Transverse colon (tissue), 4 donors: ENCODE results near the gene SINHCAF. TPM values are rescaled to one million over a fixed set of nuclear protein-coding genes. Genes with fewer than 3 reads are reported as not detected.

Experiments
- DNase-seq: peaks from one replicate; pipeline ENCODE4 v3.0.0-alpha.2; 2019
- H3K27ac ChIP-seq, 4 donors: fragments of 200-600 bp; sonication (generic); 2 replicates each; pipeline ENCODE4 v1.5.1; 2016 to 2018; ENCODE audit warnings: inconsistent platforms in 4 of 4
- H3K27me3 ChIP-seq: fragments of 200-600 bp; sonication (generic); 2 replicates; pipeline ENCODE4 v1.5.1; 2017; ENCODE audit warnings: inconsistent platforms
- H3K36me3 ChIP-seq, 4 donors: fragments of 200-600 bp; sonication (generic); 2 replicates each; pipeline ENCODE4 v1.5.1; 2017 to 2019; ENCODE audit warnings: inconsistent platforms in 4 of 4
- H3K4me1 ChIP-seq, 4 donors: fragments of 200-600 bp; sonication (generic); 2 replicates each; pipeline ENCODE4 v1.5.1; 2017 to 2020; ENCODE audit warnings: inconsistent platforms in 4 of 4
- H3K4me3 ChIP-seq, 4 donors: fragments of 200-600 bp; sonication (generic); 1 replicate in 1 of 4; 2 replicates in 3 of 4; pipeline versions ENCODE4 v1.5.1 to v1.6.1; 2017 to 2019; ENCODE audit warnings: inconsistent platforms in 4 of 4
- H3K9me3 ChIP-seq, 2 donors: fragments of 200-600 bp; sonication (generic); 2 replicates each; pipeline ENCODE4 v1.5.1; 2017 to 2019; ENCODE audit warnings: inconsistent platforms in 2 of 2
- EP300 ChIP-seq: sonication (generic); formaldehyde crosslinking; IDR thresholded peaks from one replicate; pipeline ENCODE4 v1.6.1; 2017; ENCODE audit warnings: antibody characterized with exemption, low read depth
- POLR2A ChIP-seq: fragments of 450-650 bp; IDR thresholded peaks from one replicate; pipeline ENCODE4 v1.6.1; 2016; ENCODE audit warnings: antibody characterized with exemption, mild to moderate bottlenecking, moderate library complexity
- POLR2AphosphoS5 ChIP-seq, 3 donors: sonication (generic); formaldehyde crosslinking; IDR thresholded peaks; one replicate each; pipeline ENCODE4 v1.6.1; 2016; ENCODE audit warnings: antibody characterized with exemption in 3 of 3
- WGBS, 2 donors: methylation state at CpG; one replicate each; pipeline ENCODE4 v1.1.5; 2018; ENCODE audit warnings: low coverage in 1 of 2; 5-methylcytosine and 5-hydroxymethylcytosine counted together
- in situ Hi-C, 4 donors: fragments of 200-750 bp; cut with MboI; loops; one replicate each; pipeline versions ENCODE4 v1.15.0 to v1.15.1; 2017; ENCODE audit warnings: low sequenced_read_pairs in 3 of 4, low pct_ligation_motif_present in 1 of 4, low pct_unique_long_range_greater_than_20kb in 1 of 4
- intact Hi-C: fragments of 100-400 bp; cut with DNase I; formaldehyde crosslinking; loops from one replicate; pipeline ENCODE4 v1.15.1; 2023; ENCODE audit warnings: low total_unique reads
- total RNA-seq, 4 donors: library from RNA; depleted of rRNA; stranded (reverse); fragments of >200 nt; gene quantifications; one replicate each; pipeline ENCODE4 v1.1.0, GENCODE V29; 2016
- TF ChIP-seq, protein P1 (sequence below), 5 experiments: fragments of 200-600 bp in 3 of 5; fragments of 450-650 bp in 2 of 5; sonication (generic) in 3 of 5; IDR thresholded peaks; 1 replicate in 2 of 5; 2 replicates in 3 of 5; pipeline ENCODE4 v1.5.1; 2016 to 2017; ENCODE audit warnings: antibody characterized with exemption in 5 of 5, inconsistent platforms in 3 of 5, mild to moderate bottlenecking in 2 of 5, moderate library complexity in 1 of 5

Gene SINHCAF
- total RNA-seq, 4 donors from 2014 or later: 16.8 to 135 (median 64.8) TPM

DNA sequence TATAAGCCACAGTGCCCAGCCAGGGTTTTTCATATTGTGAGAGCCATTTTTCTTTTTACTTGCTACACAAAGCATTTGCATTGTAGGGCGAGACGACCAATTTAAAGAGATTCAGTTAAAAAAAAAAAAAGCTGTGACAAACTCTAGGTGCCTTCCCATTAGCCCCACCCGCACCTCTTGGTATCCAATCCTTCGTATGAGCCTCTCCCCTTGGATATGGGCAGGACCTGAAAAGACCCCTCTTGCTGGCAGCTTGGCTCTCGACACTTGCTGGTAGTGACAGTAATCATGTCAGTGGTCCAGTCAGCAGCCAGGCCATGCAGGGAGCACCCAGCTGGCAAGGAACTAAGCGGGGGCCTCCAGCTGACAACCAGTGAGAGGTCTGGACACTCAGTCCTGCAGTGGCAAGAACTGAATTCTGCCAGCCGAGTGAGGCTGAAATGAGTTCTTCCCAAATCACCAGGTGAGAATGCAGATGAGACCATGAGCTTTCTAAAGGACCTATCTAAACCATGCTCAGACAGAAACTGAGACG is 46.5 kb downstream of the SINHCAF start:
- intact Hi-C loops (no loop called here), in situ Hi-C loops (no loop called here)
- H3K27ac ChIP-seq: peak overlapping the region in 3 of 4 donors; percentile 27 to 31 (median 30)
- H3K36me3 ChIP-seq: peaks cover 0 to 19% (median 5%) of the 10 kb centered on the region in 4 donors
- H3K4me3 ChIP-seq: no peak overlapping the region
- WGBS, 2 donors: 94 to 100% methylated on average over 2 to 8 of the region's 8 CpGs
- TF ChIP-seq, protein P1, sequence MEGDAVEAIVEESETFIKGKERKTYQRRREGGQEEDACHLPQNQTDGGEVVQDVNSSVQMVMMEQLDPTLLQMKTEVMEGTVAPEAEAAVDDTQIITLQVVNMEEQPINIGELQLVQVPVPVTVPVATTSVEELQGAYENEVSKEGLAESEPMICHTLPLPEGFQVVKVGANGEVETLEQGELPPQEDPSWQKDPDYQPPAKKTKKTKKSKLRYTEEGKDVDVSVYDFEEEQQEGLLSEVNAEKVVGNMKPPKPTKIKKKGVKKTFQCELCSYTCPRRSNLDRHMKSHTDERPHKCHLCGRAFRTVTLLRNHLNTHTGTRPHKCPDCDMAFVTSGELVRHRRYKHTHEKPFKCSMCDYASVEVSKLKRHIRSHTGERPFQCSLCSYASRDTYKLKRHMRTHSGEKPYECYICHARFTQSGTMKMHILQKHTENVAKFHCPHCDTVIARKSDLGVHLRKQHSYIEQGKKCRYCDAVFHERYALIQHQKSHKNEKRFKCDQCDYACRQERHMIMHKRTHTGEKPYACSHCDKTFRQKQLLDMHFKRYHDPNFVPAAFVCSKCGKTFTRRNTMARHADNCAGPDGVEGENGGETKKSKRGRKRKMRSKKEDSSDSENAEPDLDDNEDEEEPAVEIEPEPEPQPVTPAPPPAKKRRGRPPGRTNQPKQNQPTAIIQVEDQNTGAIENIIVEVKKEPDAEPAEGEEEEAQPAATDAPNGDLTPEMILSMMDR (IDR thresholded peaks at IDR 0.05): no peak
- TF ChIP-seq EP300 (no peak), POLR2AphosphoS5 (IDR thresholded peaks at IDR 0.05) (no peak), POLR2A (no peak)
- DNase-seq: no peak
- no peaks in the 10 kb centered on the region for H3K4me1 ChIP-seq
- no peaks in the 10 kb centered on the region for H3K9me3 ChIP-seq
- no peaks in the 10 kb centered on the region for H3K27me3 ChIP-seq

DNA sequence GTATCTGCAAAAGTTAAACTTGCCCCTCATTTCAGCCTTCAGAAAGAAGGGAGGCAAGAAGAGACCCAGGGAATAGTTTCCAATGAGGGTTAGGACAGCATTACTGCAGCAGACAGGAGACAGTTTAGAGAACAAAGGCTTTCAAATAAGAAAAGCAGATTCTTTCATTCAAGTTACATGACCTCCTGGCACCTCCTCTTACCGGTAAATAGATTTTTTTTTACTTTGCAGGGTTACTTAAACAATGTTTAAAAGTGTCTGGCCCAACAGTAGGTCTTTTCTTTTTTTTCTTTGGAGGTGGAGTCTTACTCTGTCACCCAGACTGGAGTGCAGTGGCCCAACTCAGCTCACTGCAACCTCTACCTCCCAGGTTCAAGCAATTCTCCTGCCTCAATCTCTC is 47.1 kb downstream of the SINHCAF start:
- no peaks in the 10 kb centered on the region for H3K9me3 ChIP-seq
- TF ChIP-seq POLR2AphosphoS5 (IDR thresholded peaks at IDR 0.05) (no peak), EP300 (no peak), POLR2A (no peak)
- TF ChIP-seq, protein P1 (IDR thresholded peaks at IDR 0.05): no peak
- WGBS, 2 donors: 75 to 79% methylated on average over 1 of the region's 1 CpG
- intact Hi-C loops: no loop called here
- H3K4me1 ChIP-seq: no peaks in the 10 kb centered on the region
- no peaks in the 10 kb centered on the region for H3K27me3 ChIP-seq
- no peak for DNase-seq
- H3K4me3 ChIP-seq: no peak overlapping the region
- peak overlapping the region in 1 of 4 donors; percentile 31 for H3K27ac ChIP-seq
- in situ Hi-C loops: no loop called here
- peaks cover 0 to 15% (median 5%) of the 10 kb centered on the region in 4 donors for H3K36me3 ChIP-seq

DNA sequence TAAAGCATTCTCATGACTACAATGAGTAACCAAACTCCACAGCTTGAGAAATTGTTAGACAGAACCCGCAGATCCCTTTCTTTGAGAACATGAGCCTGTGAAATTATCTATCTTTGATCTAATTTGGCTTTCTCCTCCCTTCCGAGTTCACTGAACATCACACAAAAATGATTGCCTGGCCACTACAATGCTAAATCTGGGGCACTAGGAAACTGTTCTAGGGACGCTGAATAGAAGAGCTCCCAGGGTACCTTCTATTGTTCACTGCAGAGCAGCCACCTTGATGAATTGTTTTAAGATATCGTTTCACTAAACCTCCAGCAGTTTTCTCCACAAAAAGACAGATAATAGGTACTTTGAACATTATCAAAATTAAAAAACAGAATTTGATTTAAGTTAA is 47.5 kb downstream of the SINHCAF start:
- in situ Hi-C loops (no loop called here), intact Hi-C loops (no loop called here)
- Histone ChIP-seq H3K36me3 (peaks cover 0 to 12% (median 5%) of the 10 kb centered on the region in 4 donors), H3K9me3 (no peaks in the 10 kb centered on the region), H3K4me3 (no peak overlapping the region), H3K27ac (no peak overlapping the region), H3K27me3 (no peaks in the 10 kb centered on the region), H3K4me1 (no peaks in the 10 kb centered on the region)
- DNase-seq: no peak
- TF ChIP-seq EP300 (no peak), POLR2AphosphoS5 (IDR thresholded peaks at IDR 0.05) (no peak), POLR2A (no peak)
- TF ChIP-seq, protein P1 (IDR thresholded peaks at IDR 0.05): no peak
- WGBS, 2 donors: 80 to 95% methylated on average over 1 to 4 of the region's 4 CpGs

DNA sequence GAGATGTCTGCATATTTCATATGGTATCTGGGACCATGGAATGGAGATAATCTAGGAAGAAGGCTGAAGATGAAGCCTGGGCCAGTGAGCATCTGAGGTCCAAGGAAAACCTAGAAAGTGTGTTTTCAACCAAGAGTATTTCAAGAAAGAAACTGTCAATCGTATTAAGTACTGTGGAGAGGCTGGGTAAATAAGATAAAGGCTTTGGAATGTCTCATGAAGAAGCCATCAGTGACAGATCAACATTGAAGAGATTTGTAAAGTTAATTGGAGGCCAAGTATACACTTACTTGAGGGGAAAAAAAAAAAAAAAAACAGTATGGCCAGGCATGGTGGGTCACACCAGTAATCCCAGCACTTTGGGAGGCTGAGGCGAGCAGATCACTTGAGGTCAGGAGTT is 48.9 kb downstream of the SINHCAF start:
- intact Hi-C loops (no loop called here), in situ Hi-C loops (no loop called here)
- H3K27me3 ChIP-seq: no peaks in the 10 kb centered on the region
- no peak overlapping the region for H3K4me3 ChIP-seq
- no peak overlapping the region for H3K27ac ChIP-seq
- no peaks in the 10 kb centered on the region for H3K36me3 ChIP-seq
- TF ChIP-seq, protein P1 (IDR thresholded peaks at IDR 0.05): no peak
- TF ChIP-seq EP300 (no peak), POLR2A (no peak), POLR2AphosphoS5 (IDR thresholded peaks at IDR 0.05) (no peak)
- H3K9me3 ChIP-seq: no peaks in the 10 kb centered on the region
- no peaks in the 10 kb centered on the region for H3K4me1 ChIP-seq
- DNase-seq: no peak
- WGBS, 2 donors: 78 to 95% methylated on average over 2 of the region's 2 CpGs
